ENCODE measurements around the gene IQSEC1. TPM values are rescaled to one million over a fixed set of nuclear protein-coding genes. Genes with fewer than 3 reads are reported as not detected.

Gene IQSEC1
- total and polyA plus RNA-seq, 2 experiments from 2014 or later, result 21.2 to 24.7 TPM

DNA sequence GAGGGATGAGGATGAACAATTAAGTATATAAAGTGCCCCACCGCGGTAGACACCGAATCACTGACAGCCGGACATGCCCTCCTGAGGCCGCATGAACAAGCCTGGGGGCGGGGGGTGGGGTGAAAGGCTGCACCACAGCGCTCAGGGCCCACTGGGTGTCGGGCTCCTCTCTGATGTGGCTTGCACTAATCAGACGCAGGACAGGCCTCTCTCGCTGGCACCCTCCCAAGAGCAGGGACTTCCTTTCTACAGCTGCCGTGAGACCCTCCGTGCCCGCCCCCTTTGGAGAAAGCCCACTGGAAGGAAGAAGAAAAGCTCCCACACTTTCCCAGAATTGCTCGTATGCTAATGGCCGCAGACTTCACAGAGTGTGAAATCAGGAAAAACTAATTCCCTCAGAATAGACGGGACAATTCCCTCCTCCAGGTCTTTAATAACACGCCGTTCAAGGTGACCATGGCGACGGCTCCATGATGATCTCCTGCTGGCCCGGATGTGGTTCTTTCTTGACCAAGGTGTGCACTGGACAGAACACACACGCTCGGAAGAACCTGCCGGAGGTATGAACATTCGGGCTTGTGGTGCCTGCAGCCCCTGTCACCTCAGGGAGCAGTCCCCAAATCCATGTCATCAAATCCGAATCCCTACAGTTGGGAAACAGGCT lies 32.0 kb downstream of the IQSEC1 start:
- H3K36me3 ChIP-seq (replicated peaks; ENCODE audit: insufficient read depth, low read depth), result no peaks in the 10 kb centered on the region
- H3K9me3 ChIP-seq (ENCODE audit: low read depth), result no peaks in the 10 kb centered on the region
- no peaks in the 10 kb centered on the region for H3K27me3 ChIP-seq
- H4K20me1 ChIP-seq (ENCODE audit: insufficient read depth, poor library complexity, severe bottlenecking), result no peaks in the 10 kb centered on the region
- no peaks in the 10 kb centered on the region for H3K79me2 ChIP-seq
- H3K27ac ChIP-seq, result no peak overlapping the region
- no peaks in the 10 kb centered on the region for H3K9me2 ChIP-seq (replicated peaks; ENCODE audit: insufficient read depth)
- H2AFZ ChIP-seq, result no peak overlapping the region
- no peak overlapping the region for H3K4me2 ChIP-seq
- no peaks in the 10 kb centered on the region for H3K4me1 ChIP-seq (ENCODE audit: insufficient read depth)
- TF ChIP-seq EZH2 (IDR thresholded peaks at IDR 0.05; ENCODE audit: borderline replicate concordance), result no peak
- no peak for TF ChIP-seq EZH2phosphoT487 (IDR thresholded peaks at IDR 0.05; ENCODE audit: low read depth, severe bottlenecking, unreplicated experiment)
- TF ChIP-seq, protein P1, sequence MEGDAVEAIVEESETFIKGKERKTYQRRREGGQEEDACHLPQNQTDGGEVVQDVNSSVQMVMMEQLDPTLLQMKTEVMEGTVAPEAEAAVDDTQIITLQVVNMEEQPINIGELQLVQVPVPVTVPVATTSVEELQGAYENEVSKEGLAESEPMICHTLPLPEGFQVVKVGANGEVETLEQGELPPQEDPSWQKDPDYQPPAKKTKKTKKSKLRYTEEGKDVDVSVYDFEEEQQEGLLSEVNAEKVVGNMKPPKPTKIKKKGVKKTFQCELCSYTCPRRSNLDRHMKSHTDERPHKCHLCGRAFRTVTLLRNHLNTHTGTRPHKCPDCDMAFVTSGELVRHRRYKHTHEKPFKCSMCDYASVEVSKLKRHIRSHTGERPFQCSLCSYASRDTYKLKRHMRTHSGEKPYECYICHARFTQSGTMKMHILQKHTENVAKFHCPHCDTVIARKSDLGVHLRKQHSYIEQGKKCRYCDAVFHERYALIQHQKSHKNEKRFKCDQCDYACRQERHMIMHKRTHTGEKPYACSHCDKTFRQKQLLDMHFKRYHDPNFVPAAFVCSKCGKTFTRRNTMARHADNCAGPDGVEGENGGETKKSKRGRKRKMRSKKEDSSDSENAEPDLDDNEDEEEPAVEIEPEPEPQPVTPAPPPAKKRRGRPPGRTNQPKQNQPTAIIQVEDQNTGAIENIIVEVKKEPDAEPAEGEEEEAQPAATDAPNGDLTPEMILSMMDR (IDR thresholded peaks at IDR 0.05; ENCODE audit: poor library complexity), result no peak
- no peak for DNase-seq (ENCODE audit: low spot score)
- 80% methylated on average over 26 of the region's 26 CpGs for WGBS (ENCODE audit: low lambda C conversion rate, missing lambda C conversion rate)
- no peak overlapping the region for H3K4me3 ChIP-seq

DNA sequence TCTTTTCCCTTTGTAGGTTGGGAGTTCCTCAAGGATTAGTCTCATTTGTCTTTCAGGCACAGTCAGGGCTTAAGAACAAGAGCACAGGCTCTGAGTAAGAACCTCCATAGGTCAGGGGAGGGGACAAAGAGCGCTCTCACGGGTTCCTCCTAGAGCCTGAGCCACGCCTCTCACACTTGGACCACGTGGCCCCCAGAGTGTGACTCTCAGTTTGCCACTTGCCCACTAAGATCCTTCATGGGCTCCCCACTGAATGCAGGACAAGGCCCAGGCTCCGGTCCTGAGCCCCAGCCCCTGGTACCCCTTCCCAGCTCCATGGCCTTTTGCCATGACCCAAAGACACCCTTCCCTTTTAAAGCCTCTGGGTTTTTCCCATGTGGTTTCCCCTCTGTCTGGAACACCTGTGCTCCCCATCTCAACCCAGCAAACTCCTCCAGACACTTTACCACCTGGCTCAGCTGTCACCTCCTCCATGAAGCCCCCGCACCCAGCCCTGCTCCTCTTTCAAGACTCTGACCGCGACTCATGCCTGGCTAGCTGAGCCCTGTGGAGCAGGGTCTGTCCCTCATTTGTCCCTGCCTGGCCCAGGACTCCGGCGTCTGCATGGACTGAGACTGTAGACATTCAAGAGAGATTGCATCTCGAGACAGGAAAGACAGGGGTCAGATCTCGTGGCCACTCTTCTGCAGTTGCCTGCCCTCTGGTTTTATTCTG lies 32.7 kb downstream of the IQSEC1 start:
- Histone ChIP-seq H3K36me3 (replicated peaks; ENCODE audit: insufficient read depth, low read depth) (no peaks in the 10 kb centered on the region), H4K20me1 (ENCODE audit: insufficient read depth, poor library complexity, severe bottlenecking) (no peaks in the 10 kb centered on the region), H3K9me2 (replicated peaks; ENCODE audit: insufficient read depth) (no peaks in the 10 kb centered on the region), H3K4me1 (ENCODE audit: insufficient read depth) (no peaks in the 10 kb centered on the region), H3K27me3 (no peaks in the 10 kb centered on the region), H2AFZ (no peak overlapping the region), H3K4me3 (no peak overlapping the region), H3K27ac (no peak overlapping the region), H3K4me2 (no peak overlapping the region), H3K9me3 (ENCODE audit: low read depth) (no peaks in the 10 kb centered on the region), H3K79me2 (no peaks in the 10 kb centered on the region)
- no peak for DNase-seq (ENCODE audit: low spot score)
- no peak for TF ChIP-seq EZH2phosphoT487 (IDR thresholded peaks at IDR 0.05; ENCODE audit: low read depth, severe bottlenecking, unreplicated experiment)
- TF ChIP-seq, protein P1 (IDR thresholded peaks at IDR 0.05; ENCODE audit: poor library complexity), result no peak
- TF ChIP-seq EZH2 (IDR thresholded peaks at IDR 0.05; ENCODE audit: borderline replicate concordance), result no peak
- 73% methylated on average over 12 of the region's 12 CpGs for WGBS (ENCODE audit: low lambda C conversion rate, missing lambda C conversion rate)

DNA sequence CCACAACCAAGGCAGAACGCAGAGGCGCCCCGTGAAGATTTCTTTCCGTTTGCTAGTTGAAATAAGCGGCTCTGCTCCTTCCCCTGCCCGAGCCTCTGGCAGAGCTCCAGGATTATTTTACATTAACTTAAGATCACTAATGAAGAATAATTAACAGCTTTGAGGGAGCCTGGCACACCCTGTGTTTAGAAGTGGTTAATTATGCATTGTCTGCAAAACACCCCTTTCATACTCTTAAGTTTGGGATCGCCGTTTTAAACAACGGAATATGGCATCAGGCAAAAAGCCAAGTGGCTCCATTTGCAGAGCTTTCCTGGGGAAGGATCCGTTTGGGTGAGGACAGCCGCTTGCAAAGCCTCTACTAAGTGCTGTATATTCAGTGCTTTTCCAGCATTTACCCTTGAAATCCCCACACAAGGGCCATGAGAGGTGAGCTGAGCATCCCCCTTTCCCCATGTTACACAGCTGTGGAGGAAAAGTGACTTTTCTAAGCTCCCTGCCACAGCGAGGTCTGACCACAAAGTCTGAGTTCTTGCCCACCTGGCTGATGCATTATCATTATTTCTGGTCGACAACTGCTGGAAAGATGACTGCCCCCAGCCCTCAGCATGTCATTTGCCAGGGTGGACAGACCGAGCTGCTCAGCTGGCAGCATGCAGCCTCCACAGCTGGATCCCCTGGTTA lies 33.9 kb downstream of the IQSEC1 start:
- Histone ChIP-seq H4K20me1 (ENCODE audit: insufficient read depth, poor library complexity, severe bottlenecking) (no peaks in the 10 kb centered on the region), H3K27ac (no peak overlapping the region), H3K4me3 (no peak overlapping the region), H3K9me3 (ENCODE audit: low read depth) (no peaks in the 10 kb centered on the region), H3K79me2 (no peaks in the 10 kb centered on the region), H2AFZ (no peak overlapping the region), H3K36me3 (replicated peaks; ENCODE audit: insufficient read depth, low read depth) (no peaks in the 10 kb centered on the region), H3K9me2 (replicated peaks; ENCODE audit: insufficient read depth) (no peaks in the 10 kb centered on the region), H3K27me3 (no peaks in the 10 kb centered on the region), H3K4me1 (ENCODE audit: insufficient read depth) (no peaks in the 10 kb centered on the region), H3K4me2 (no peak overlapping the region)
- WGBS (ENCODE audit: low lambda C conversion rate, missing lambda C conversion rate), result 82% methylated on average over 14 of the region's 14 CpGs
- no peak for DNase-seq (ENCODE audit: low spot score)
- TF ChIP-seq, protein P1 (IDR thresholded peaks at IDR 0.05; ENCODE audit: poor library complexity), result no peak
- TF ChIP-seq EZH2 (IDR thresholded peaks at IDR 0.05; ENCODE audit: borderline replicate concordance), result no peak
- no peak for TF ChIP-seq EZH2phosphoT487 (IDR thresholded peaks at IDR 0.05; ENCODE audit: low read depth, severe bottlenecking, unreplicated experiment)

Measured in hepatocyte (in vitro differentiated cells).